ENCODE data around the gene GALK2.

Gene GALK2

DNA sequence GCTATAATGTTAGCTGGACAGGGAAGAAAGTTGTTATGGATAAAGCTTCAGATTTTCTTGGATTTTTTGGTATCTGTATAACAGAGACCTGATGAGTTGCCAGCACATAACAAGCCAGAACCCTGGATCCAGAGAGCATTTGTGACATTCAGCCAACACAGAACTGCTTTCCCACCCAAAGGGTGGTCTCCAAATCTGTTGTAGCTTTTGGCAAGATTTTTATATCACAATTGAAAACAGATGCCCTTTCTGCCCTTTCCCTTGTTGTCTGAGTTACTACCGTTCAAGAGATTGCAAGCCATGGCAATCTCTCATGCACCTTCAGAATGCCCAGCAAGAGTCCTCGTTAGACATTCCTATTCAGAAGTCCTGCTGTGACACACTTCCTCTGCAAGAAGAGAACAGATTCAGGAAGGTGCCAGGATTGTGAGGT is 145.4 kb downstream of the GALK2 start:
- Histone ChIP-seq H3K4me3 (ENCODE audit: low read depth in 1 of 5, low read length in 5 of 5) (no peak overlapping the region), H3K4me1 (ENCODE audit: control insufficient read depth in 5 of 5, insufficient read depth in 5 of 5, low read length in 5 of 5) (peaks cover 0 to 18% (median 6%) of the 10 kb centered on the region in 5 donors), H3K36me3 (ENCODE audit: control insufficient read depth in 5 of 5, insufficient read depth in 5 of 5, low read length in 5 of 5) (peaks cover 0 to 16% (median 15%) of the 10 kb centered on the region in 5 donors), H3K27me3 (ENCODE audit: control insufficient read depth in 5 of 5, insufficient read depth in 4 of 5, low read length in 5 of 5) (no peaks in the 10 kb centered on the region), H3K27ac (ENCODE audit: low read depth, low read length) (no peak overlapping the region), H3K9me3 (ENCODE audit: control insufficient read depth in 5 of 5, low read length in 5 of 5) (no peaks in the 10 kb centered on the region), H3K9ac (ENCODE audit: low read length in 5 of 5) (no peak overlapping the region)

GRCh38 chr15:49320351-49320750 is 150.3 kb downstream of the GALK2 start:
- H3K27ac ChIP-seq (ENCODE audit: low read depth, low read length): no peak overlapping the region
- H3K9me3 ChIP-seq (ENCODE audit: control insufficient read depth in 5 of 5, low read length in 5 of 5): no peaks in the 10 kb centered on the region

GRCh38 chr15:49323207-49323606 is 153.2 kb downstream of the GALK2 start:
- Histone ChIP-seq H3K9ac (ENCODE audit: low read length in 5 of 5) (no peak overlapping the region), H3K9me3 (ENCODE audit: control insufficient read depth in 5 of 5, low read length in 5 of 5) (no peaks in the 10 kb centered on the region), H3K27me3 (ENCODE audit: control insufficient read depth in 5 of 5, insufficient read depth in 4 of 5, low read length in 5 of 5) (no peaks in the 10 kb centered on the region), H3K27ac (ENCODE audit: low read depth, low read length) (no peak overlapping the region), H3K36me3 (ENCODE audit: control insufficient read depth in 5 of 5, insufficient read depth in 5 of 5, low read length in 5 of 5) (peaks cover 0 to 35% (median 20%) of the 10 kb centered on the region in 5 donors), H3K4me1 (ENCODE audit: control insufficient read depth in 5 of 5, insufficient read depth in 5 of 5, low read length in 5 of 5) (peaks cover 0 to 10% (median 0%) of the 10 kb centered on the region in 5 donors), H3K4me3 (ENCODE audit: low read depth in 1 of 5, low read length in 5 of 5) (no peak overlapping the region)

More at GRCh38 chr15:49320351-49320750, 150.3 kb downstream of the GALK2 start:
- H3K27me3 ChIP-seq (ENCODE audit: control insufficient read depth in 5 of 5, insufficient read depth in 4 of 5, low read length in 5 of 5): no peaks in the 10 kb centered on the region
- H3K36me3 ChIP-seq (ENCODE audit: control insufficient read depth in 5 of 5, insufficient read depth in 5 of 5, low read length in 5 of 5): peaks cover 0 to 33% (median 17%) of the 10 kb centered on the region in 5 donors
- H3K4me1 ChIP-seq (ENCODE audit: control insufficient read depth in 5 of 5, insufficient read depth in 5 of 5, low read length in 5 of 5): peaks cover 0 to 13% (median 0%) of the 10 kb centered on the region in 5 donors
- peak overlapping the region in 1 of 5 donors; percentile 20 for H3K9ac ChIP-seq (ENCODE audit: low read length in 5 of 5)
- no peak overlapping the region for H3K4me3 ChIP-seq (ENCODE audit: low read depth in 1 of 5, low read length in 5 of 5)

DNA sequence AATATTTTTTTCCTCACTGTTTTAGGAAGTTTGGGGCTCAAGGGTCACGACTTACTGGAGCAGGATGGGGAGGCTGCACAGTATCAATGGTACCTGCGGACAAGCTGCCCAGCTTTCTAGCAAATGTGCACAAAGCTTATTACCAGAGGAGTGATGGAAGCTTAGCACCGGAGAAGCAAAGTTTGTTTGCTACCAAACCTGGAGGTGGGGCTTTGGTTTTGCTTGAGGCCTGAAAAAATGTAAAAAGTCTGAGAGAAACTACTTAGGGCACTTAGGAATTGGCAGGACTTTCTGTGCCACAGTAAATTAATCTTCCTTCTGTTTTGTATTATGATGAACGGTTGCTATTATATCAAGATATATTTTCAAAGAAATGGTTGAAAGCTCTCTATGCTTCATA is 157.9 kb downstream of the GALK2 start:
- no peaks in the 10 kb centered on the region for H3K9me3 ChIP-seq (ENCODE audit: control insufficient read depth in 5 of 5, low read length in 5 of 5)
- no peak overlapping the region for H3K4me3 ChIP-seq (ENCODE audit: low read depth in 1 of 5, low read length in 5 of 5)

GRCh38 chr15:49328941-49329340 is 158.9 kb downstream of the GALK2 start:
- H3K27me3 ChIP-seq (ENCODE audit: control insufficient read depth in 5 of 5, insufficient read depth in 4 of 5, low read length in 5 of 5): no peaks in the 10 kb centered on the region
- no peak overlapping the region for H3K27ac ChIP-seq (ENCODE audit: low read depth, low read length)
- H3K9ac ChIP-seq (ENCODE audit: low read length in 5 of 5): no peak overlapping the region
- H3K4me3 ChIP-seq (ENCODE audit: low read depth in 1 of 5, low read length in 5 of 5): no peak overlapping the region
- peaks cover 0 to 22% (median 2%) of the 10 kb centered on the region in 5 donors for H3K36me3 ChIP-seq (ENCODE audit: control insufficient read depth in 5 of 5, insufficient read depth in 5 of 5, low read length in 5 of 5)
- H3K4me1 ChIP-seq (ENCODE audit: control insufficient read depth in 5 of 5, insufficient read depth in 5 of 5, low read length in 5 of 5): no peaks in the 10 kb centered on the region
- no peaks in the 10 kb centered on the region for H3K9me3 ChIP-seq (ENCODE audit: control insufficient read depth in 5 of 5, low read length in 5 of 5)

More for the DNA sequence above, 157.9 kb downstream of the GALK2 start:
- no peak overlapping the region for H3K27ac ChIP-seq (ENCODE audit: low read depth, low read length)
- H3K27me3 ChIP-seq (ENCODE audit: control insufficient read depth in 5 of 5, insufficient read depth in 4 of 5, low read length in 5 of 5): no peaks in the 10 kb centered on the region
- H3K9ac ChIP-seq (ENCODE audit: low read length in 5 of 5): no peak overlapping the region
- H3K4me1 ChIP-seq (ENCODE audit: control insufficient read depth in 5 of 5, insufficient read depth in 5 of 5, low read length in 5 of 5): no peaks in the 10 kb centered on the region
- peaks cover 0 to 28% (median 2%) of the 10 kb centered on the region in 5 donors for H3K36me3 ChIP-seq (ENCODE audit: control insufficient read depth in 5 of 5, insufficient read depth in 5 of 5, low read length in 5 of 5)

GRCh38 chr15:49330166-49330565 is 160.1 kb downstream of the GALK2 start:
- no peak overlapping the region for H3K4me3 ChIP-seq (ENCODE audit: low read depth in 1 of 5, low read length in 5 of 5)
- H3K4me1 ChIP-seq (ENCODE audit: control insufficient read depth in 5 of 5, insufficient read depth in 5 of 5, low read length in 5 of 5): no peaks in the 10 kb centered on the region
- no peaks in the 10 kb centered on the region for H3K9me3 ChIP-seq (ENCODE audit: control insufficient read depth in 5 of 5, low read length in 5 of 5)
- no peak overlapping the region for H3K9ac ChIP-seq (ENCODE audit: low read length in 5 of 5)
- H3K36me3 ChIP-seq (ENCODE audit: control insufficient read depth in 5 of 5, insufficient read depth in 5 of 5, low read length in 5 of 5): peaks cover 0 to 26% (median 0%) of the 10 kb centered on the region in 5 donors
- no peaks in the 10 kb centered on the region for H3K27me3 ChIP-seq (ENCODE audit: control insufficient read depth in 5 of 5, insufficient read depth in 4 of 5, low read length in 5 of 5)
- no peak overlapping the region for H3K27ac ChIP-seq (ENCODE audit: low read depth, low read length)

DNA sequence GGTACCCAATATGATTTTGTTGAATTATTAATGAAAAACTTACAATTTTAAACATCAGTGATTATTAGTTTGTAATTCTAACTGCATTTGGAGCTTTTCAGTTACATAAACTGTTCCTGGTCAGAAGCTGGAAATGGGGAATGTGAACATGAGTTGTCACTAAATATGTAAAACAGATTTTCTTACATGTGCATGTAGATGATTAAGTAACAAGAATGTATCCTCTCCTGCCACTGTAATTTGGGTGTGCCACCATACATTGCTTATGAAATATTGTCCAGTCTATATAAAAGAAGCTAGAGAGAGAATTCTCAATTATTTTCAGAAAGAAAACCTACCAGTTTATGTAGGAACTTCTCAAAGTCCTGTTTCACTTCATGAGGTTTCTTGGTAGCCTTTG is 161.4 kb downstream of the GALK2 start:
- H3K27me3 ChIP-seq (ENCODE audit: control insufficient read depth in 5 of 5, insufficient read depth in 4 of 5, low read length in 5 of 5): no peaks in the 10 kb centered on the region
- H3K9ac ChIP-seq (ENCODE audit: low read length in 5 of 5): no peak overlapping the region
- no peak overlapping the region for H3K27ac ChIP-seq (ENCODE audit: low read depth, low read length)
- H3K36me3 ChIP-seq (ENCODE audit: control insufficient read depth in 5 of 5, insufficient read depth in 5 of 5, low read length in 5 of 5): peaks cover 0 to 26% (median 0%) of the 10 kb centered on the region in 5 donors
- no peak overlapping the region for H3K4me3 ChIP-seq (ENCODE audit: low read depth in 1 of 5, low read length in 5 of 5)
- H3K9me3 ChIP-seq (ENCODE audit: control insufficient read depth in 5 of 5, low read length in 5 of 5): no peaks in the 10 kb centered on the region
- H3K4me1 ChIP-seq (ENCODE audit: control insufficient read depth in 5 of 5, insufficient read depth in 5 of 5, low read length in 5 of 5): peaks cover 0 to 6% (median 3%) of the 10 kb centered on the region in 5 donors

- Histone ChIP-seq H3K9ac (ENCODE audit: low read length in 5 of 5) (no peak overlapping the region), H3K4me3 (ENCODE audit: low read depth in 1 of 5, low read length in 5 of 5) (no peak overlapping the region), H3K9me3 (ENCODE audit: control insufficient read depth in 5 of 5, low read length in 5 of 5) (no peaks in the 10 kb centered on the region), H3K27ac (ENCODE audit: low read depth, low read length) (no peak overlapping the region), H3K4me1 (ENCODE audit: control insufficient read depth in 5 of 5, insufficient read depth in 5 of 5, low read length in 5 of 5) (peaks cover 0 to 6% (median 3%) of the 10 kb centered on the region in 5 donors), H3K36me3 (ENCODE audit: control insufficient read depth in 5 of 5, insufficient read depth in 5 of 5, low read length in 5 of 5) (peaks cover 0 to 26% (median 0%) of the 10 kb centered on the region in 5 donors), H3K27me3 (ENCODE audit: control insufficient read depth in 5 of 5, insufficient read depth in 4 of 5, low read length in 5 of 5) (no peaks in the 10 kb centered on the region)
Measured at GRCh38 chr15:49331951-49332350, 161.9 kb downstream of the GALK2 start.

DNA sequence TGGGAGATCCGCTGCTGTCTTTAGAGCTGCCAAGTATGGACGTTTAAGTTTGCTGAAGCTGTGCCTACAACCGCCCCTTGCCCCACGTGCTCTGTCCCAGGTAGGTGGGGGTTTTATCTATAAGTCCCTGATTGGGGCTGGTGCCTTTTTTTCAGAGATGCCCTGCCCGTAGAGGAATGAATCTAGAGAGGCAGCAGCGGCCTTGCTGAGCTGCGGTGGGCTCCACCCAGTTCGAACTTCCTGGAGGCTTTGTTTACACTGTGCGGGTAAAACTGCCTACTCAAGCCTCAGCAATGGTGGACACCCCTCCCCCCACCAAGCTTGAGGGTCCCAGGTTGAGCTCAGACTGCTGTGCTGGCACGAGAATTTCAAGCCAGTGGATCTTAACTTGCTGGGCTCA is 169.6 kb downstream of the GALK2 start:
- H3K9ac ChIP-seq (ENCODE audit: low read length in 5 of 5): no peak overlapping the region
- no peaks in the 10 kb centered on the region for H3K27me3 ChIP-seq (ENCODE audit: control insufficient read depth in 5 of 5, insufficient read depth in 4 of 5, low read length in 5 of 5)
- peaks cover 0 to 6% (median 3%) of the 10 kb centered on the region in 5 donors for H3K4me1 ChIP-seq (ENCODE audit: control insufficient read depth in 5 of 5, insufficient read depth in 5 of 5, low read length in 5 of 5)
- no peak overlapping the region for H3K4me3 ChIP-seq (ENCODE audit: low read depth in 1 of 5, low read length in 5 of 5)
- H3K27ac ChIP-seq (ENCODE audit: low read depth, low read length): no peak overlapping the region
- peaks cover 0 to 8% (median 3%) of the 10 kb centered on the region in 5 donors for H3K36me3 ChIP-seq (ENCODE audit: control insufficient read depth in 5 of 5, insufficient read depth in 5 of 5, low read length in 5 of 5)
- H3K9me3 ChIP-seq (ENCODE audit: control insufficient read depth in 5 of 5, low read length in 5 of 5): peaks cover 0 to 7% (median 3%) of the 10 kb centered on the region in 5 donors

DNA sequence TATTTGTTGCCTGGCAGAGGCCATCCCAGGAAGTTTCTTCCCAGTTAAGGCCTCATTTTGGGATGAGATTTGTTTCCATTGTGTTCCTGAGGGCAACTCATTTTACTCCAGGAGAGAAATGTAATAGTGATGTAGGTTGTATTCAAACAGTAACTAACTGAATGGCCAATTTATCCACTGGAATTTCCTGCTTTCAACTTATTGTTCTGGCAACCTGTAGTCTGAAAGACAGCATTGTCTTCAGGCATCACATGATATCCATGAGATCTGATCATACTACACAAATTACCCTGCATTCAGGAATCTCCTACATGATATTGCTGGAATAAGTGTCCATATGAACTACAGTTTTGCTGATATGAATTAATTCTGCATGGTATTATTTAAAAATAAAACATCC is 173.5 kb downstream of the GALK2 start:
- Histone ChIP-seq H3K9me3 (ENCODE audit: control insufficient read depth in 5 of 5, low read length in 5 of 5) (peaks cover 0 to 7% (median 3%) of the 10 kb centered on the region in 5 donors), H3K36me3 (ENCODE audit: control insufficient read depth in 5 of 5, insufficient read depth in 5 of 5, low read length in 5 of 5) (peaks cover 0 to 8% (median 3%) of the 10 kb centered on the region in 5 donors), H3K27ac (ENCODE audit: low read depth, low read length) (no peak overlapping the region), H3K27me3 (ENCODE audit: control insufficient read depth in 5 of 5, insufficient read depth in 4 of 5, low read length in 5 of 5) (no peaks in the 10 kb centered on the region), H3K4me3 (ENCODE audit: low read depth in 1 of 5, low read length in 5 of 5) (no peak overlapping the region), H3K9ac (ENCODE audit: low read length in 5 of 5) (no peak overlapping the region), H3K4me1 (ENCODE audit: control insufficient read depth in 5 of 5, insufficient read depth in 5 of 5, low read length in 5 of 5) (no peaks in the 10 kb centered on the region)

Measured in subcutaneous abdominal adipose tissue (tissue), 5 donors.